ENCODE measurements around the gene ARPC2.
A peak's percentile ranks its signal among the peaks of the same experiment; 100 is the strongest.

ARPC2 gene

DNA sequence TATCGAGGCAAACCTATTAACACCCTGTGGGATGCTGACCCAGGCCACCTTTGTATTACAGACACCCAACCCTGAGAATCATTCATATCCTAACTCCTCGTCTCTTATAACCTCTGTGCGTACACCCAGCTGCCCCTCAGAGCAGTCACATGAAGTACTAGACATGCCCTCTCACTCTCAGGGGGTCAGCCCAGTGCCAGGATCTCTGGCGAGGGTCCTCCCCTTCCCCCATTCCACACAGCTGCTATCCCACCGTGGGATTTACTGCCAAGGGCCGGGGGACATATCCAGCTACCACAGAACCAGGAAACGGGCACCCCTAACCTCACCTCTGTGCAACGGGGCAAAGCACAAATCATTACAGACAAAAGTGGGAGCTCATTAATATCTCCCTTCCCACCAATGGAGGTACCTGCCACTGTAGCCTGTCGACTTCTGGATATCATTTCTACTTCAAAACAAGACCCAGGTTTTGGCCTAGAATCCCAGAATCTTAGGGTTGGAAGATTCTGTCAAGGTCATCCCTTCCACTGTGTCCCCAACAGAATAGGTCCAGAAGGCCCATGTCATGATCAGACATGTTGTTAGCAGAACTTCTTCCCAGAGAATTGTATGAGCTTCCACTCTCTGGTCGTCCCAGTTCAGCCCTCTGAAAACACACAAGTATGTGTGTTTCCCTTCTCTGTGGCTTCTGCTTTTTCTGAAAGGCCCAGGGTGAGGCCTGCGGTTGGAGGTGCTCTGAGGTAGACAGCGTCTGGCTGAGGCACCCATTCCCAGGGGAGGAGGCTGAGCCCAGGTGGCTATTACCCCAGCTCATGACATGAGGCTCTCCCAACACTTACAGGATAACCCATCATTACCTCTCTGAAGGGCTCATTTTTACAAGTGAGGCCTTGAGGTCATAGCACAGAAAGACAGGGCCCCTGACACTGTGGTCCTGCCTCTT is 73.6 kb downstream of the ARPC2 start:
- peak; percentile 89 for DNase-seq (ENCODE audit: low read depth)
- TF ChIP-seq, protein P1, sequence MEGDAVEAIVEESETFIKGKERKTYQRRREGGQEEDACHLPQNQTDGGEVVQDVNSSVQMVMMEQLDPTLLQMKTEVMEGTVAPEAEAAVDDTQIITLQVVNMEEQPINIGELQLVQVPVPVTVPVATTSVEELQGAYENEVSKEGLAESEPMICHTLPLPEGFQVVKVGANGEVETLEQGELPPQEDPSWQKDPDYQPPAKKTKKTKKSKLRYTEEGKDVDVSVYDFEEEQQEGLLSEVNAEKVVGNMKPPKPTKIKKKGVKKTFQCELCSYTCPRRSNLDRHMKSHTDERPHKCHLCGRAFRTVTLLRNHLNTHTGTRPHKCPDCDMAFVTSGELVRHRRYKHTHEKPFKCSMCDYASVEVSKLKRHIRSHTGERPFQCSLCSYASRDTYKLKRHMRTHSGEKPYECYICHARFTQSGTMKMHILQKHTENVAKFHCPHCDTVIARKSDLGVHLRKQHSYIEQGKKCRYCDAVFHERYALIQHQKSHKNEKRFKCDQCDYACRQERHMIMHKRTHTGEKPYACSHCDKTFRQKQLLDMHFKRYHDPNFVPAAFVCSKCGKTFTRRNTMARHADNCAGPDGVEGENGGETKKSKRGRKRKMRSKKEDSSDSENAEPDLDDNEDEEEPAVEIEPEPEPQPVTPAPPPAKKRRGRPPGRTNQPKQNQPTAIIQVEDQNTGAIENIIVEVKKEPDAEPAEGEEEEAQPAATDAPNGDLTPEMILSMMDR (IDR thresholded peaks at IDR 0.05; ENCODE audit: insufficient read depth, low read depth, low read length, missing control alignments): no peak
- H3K4me3 ChIP-seq (ENCODE audit: low read depth, low read length): peak overlapping the region; percentile 66

DNA sequence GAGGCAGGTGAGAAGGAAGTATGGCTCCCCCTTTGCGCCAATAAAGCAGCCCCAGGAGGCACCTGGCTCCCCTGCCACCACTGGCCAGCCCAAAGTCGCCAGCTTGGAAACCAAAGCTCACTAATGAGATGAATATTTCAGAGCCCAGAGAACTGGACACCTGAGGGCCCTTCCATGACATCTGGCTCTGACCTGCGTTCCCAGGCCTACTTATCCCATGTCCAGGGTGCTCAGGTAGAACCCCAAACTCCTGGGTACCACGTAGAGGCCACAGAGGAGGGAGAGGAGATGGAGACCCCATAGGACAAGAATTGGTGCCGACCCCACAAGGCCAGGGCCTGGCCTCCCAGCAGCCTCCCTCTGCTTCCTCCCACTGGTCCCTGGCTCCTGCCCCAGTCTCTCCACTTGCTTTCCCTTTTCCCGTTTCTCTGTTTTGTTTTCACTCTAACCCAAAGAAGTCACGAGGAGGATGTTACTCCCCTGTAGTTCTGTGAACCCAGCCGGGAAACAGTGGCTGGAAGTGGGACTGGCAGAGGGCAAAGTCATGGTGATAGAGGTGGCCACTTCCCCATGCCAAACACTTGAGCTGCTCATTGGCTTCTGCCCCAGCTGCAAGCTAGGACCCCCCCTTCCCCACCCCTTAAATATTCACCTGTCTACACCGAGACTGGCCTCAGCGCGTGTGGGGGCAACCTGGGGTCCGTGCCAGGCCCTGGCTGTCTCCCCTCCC is 74.5 kb downstream of the ARPC2 start:
- TF ChIP-seq, protein P1 (IDR thresholded peaks at IDR 0.05; ENCODE audit: insufficient read depth, low read depth, low read length, missing control alignments): no peak
- DNase-seq (ENCODE audit: low read depth): no peak
- H3K4me3 ChIP-seq (ENCODE audit: low read depth, low read length): peak overlapping the region; percentile 66

DNA sequence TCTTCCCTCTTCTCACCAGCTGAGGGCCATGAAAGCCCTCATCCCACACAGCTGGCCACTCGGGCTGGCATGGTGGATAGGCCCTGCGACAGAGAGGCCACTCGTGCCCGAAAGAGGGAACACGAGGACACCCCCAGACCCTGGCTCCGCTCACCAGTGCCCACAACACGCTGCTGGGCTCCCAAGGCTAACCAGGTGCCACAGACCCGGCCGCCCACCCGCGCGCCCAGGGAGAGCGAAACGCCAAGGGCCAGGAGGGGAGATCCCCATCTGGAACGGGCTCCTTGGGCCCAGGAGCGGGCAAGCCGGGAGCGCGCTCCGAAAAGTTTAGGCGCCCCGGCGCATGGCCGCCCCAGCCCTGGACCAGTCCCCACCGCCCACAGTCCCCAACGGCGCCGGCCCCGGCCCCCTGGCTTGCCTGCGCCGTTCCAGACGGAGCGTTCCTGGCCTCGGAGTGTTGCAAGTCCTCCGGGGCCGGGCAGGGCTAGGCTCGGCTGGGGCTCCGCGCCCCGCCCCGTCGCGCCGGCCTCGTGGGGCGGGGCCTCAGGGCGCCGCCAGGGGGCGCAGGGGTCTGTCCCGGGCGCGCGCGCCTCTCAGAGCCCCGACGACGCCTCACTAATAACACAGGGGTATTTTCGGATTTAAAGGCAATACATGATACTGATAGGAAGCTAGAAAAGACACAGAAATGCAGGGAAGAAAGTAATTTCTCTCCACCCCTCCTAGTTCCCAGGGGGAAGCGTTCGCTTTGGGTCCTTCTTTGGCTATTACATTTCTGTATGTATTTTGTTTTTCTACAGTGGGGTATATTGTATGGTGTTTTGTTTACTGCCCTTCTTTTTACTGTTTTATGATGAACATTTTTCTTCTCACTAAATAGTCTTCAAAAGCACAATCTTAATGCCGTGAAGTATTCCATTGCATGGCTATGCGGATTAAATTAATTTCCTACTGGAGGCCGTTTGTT is 75.3 kb downstream of the ARPC2 start, which contains the start of gene TMBIM1:
Gene TMBIM1 (minus strand): TSS at position 456 of the 967 bp plus-strand sequence. CDS start 10,362 bp downstream, outside the sequence.
- TF ChIP-seq, protein P1 (IDR thresholded peaks at IDR 0.05; ENCODE audit: insufficient read depth, low read depth, low read length, missing control alignments): peak; percentile 74
- DNase-seq (ENCODE audit: low read depth): peak; percentile 81
- peak within 1 kb of the TSS; percentile 66 for H3K4me3 ChIP-seq (ENCODE audit: low read depth, low read length)

DNA sequence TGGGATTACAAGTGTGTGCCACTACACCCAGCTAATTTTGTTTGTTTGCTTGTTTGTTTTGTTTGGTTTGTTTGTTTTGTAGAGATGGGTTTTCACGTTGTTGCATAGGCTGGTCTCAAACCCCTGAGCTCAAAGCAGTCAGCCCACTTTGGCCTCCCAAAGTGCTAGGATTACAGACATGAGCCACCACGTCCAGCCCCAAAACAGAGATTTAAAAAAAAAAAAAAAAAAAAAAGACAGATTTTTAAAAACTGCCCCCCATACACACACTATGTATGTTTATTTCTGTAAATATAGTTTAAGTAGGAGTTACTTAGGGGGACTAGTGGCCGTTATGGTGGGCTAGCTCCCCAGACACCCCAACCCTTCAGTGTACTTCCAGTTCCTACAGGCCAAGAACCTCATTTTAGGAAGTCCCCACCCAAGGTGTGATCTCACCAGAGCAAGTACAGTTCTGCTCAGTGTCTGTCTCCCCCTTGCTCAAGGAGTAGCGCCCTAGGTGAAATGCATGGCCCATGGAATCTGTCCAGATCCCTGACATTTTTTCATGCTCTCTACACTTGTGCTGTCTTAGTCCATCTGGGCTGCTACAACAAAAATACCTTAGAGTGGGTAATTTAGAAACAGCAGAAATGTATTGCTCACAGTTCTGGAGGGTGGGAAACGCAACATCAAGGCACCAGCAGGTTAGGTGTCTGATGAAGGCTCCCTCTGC is 76.9 kb downstream of the ARPC2 start:
- TF ChIP-seq, protein P1 (IDR thresholded peaks at IDR 0.05; ENCODE audit: insufficient read depth, low read depth, low read length, missing control alignments): no peak
- no peak overlapping the region for H3K4me3 ChIP-seq (ENCODE audit: low read depth, low read length)
- no peak for DNase-seq (ENCODE audit: low read depth)

DNA sequence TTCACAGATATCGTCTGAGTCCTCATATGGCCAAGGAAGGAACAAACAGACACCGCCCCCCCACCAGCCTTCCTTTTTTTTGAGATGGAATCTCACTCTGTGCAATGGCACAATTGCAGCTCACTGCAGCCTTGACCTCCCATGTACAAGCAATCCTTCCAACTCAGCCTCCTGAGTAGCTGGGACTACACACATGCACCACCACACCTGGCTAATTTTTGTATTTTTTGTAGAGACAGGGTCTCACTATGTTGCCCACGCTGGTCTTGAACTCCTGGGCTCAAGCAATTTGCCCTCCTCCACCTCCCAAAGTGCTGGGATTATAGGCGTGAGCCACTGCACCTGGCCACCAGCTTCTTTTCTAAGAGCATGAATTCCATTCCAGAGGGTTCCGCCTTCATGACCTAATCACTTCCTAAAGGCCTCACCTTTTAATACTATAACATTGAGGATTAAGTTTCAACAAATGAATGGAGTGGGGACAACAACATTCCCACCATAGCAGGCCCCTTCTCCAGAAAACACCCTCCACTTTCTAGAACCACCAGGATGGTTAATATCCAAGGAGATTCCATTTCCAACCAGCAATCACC is 77.5 kb downstream of the ARPC2 start:
- TF ChIP-seq, protein P1 (IDR thresholded peaks at IDR 0.05; ENCODE audit: insufficient read depth, low read depth, low read length, missing control alignments): no peak
- no peak for DNase-seq (ENCODE audit: low read depth)
- no peak overlapping the region for H3K4me3 ChIP-seq (ENCODE audit: low read depth, low read length)
